H1 (cell line): ENCODE measurements around the gene SGMS2. TPM values are rescaled to one million over a fixed set of nuclear protein-coding genes. Genes with fewer than 3 reads are reported as not detected.

Source experiments
- CTCF ChIA-PET: fragments of 300-600 bp; sonication (Branson Sonifier 250); formaldehyde crosslinking; loops from one replicate; lab custom pipeline; 2021; ENCODE audit not compliant: partially characterized antibody; lab: Charles Lee
- POLR2A ChIA-PET: fragments of 300-600 bp; sonication (Branson Sonifier 250); formaldehyde crosslinking; loops from one replicate; lab custom pipeline; 2021; ENCODE audit warnings: inconsistent platforms; ENCODE audit not compliant: partially characterized antibody; lab: Charles Lee
- DNase-seq, 2 experiments: peaks; one replicate each; pipeline versions ENCODE4 v3.0.0 to v3.0.0-alpha.2; 2010 to 2022; ENCODE audit warnings: low spot score in 2 of 2, low read depth in 1 of 2, mixed read lengths in 1 of 2
- FAIRE-seq: peaks from 2 replicates; lab custom pipeline; 2011; peaks lifted over from hg19 to GRCh38; lab: Jason Lieb, UNC
- H2AFZ ChIP-seq: 2 replicates; pipeline ENCODE4 v1.8.1; 2012; ENCODE audit warnings: low read length, inconsistent platforms
- H2AK5ac ChIP-seq: 2 replicates; pipeline ENCODE4 v1.6.1; 2013; ENCODE audit warnings: low read depth, low read length
- H2BK120ac ChIP-seq: replicated peaks from 2 replicates; pipeline ENCODE3; 2013; ENCODE audit warnings: low read depth, low read length, inconsistent platforms
- H2BK12ac ChIP-seq: 2 replicates; pipeline ENCODE4 v1.6.1; 2013; ENCODE audit warnings: low read depth, low read length
- H2BK15ac ChIP-seq: 2 replicates; pipeline ENCODE4 v1.6.1; 2013; ENCODE audit warnings: low read length
- H2BK20ac ChIP-seq: 2 replicates; pipeline ENCODE4 v1.6.1; 2013; ENCODE audit warnings: low read length
- H2BK5ac ChIP-seq: 2 replicates; pipeline ENCODE4 v1.6.1; 2013; ENCODE audit warnings: low read depth, low read length
- H3K14ac ChIP-seq: 2 replicates; pipeline ENCODE4 v1.6.1; 2013; ENCODE audit warnings: inconsistent platforms; ENCODE audit not compliant: insufficient read length
- H3K18ac ChIP-seq: 2 replicates; pipeline ENCODE4 v1.6.1; 2013; ENCODE audit warnings: low read length; ENCODE audit errors: extremely low read depth
- H3K23ac ChIP-seq: 2 replicates; pipeline ENCODE4 v1.6.1; 2013; ENCODE audit warnings: inconsistent platforms; ENCODE audit not compliant: insufficient read length
- H3K23me2 ChIP-seq: 2 replicates; pipeline ENCODE4 v1.6.1; 2013; ENCODE audit warnings: low read depth, low read length
- H3K27ac ChIP-seq: 2 replicates; pipeline ENCODE4 v1.6.1; 2011; ENCODE audit warnings: low read depth, low read length, inconsistent platforms
- H3K27me3 ChIP-seq, 4 experiments: replicated peaks in 1 of 4; 1 replicate in 1 of 4; 2 replicates in 3 of 4; pipeline versions ENCODE4 v1.6.1 to v1.8.1; 2011 to 2013; ENCODE audit warnings: low read length in 3 of 4, mild to moderate bottlenecking in 3 of 4, inconsistent platforms in 2 of 4, mixed read lengths in 2 of 4, moderate library complexity in 1 of 4; ENCODE audit not compliant: control insufficient read depth in 3 of 4, insufficient read depth in 3 of 4; ENCODE audit errors: extremely low read depth in 1 of 4
- H3K36me3 ChIP-seq, 4 experiments: 2 replicates each; pipeline versions ENCODE4 v1.6.1 to v1.8.1; 2011 to 2013; ENCODE audit warnings: mild to moderate bottlenecking in 4 of 4, low read length in 3 of 4, moderate library complexity in 2 of 4, control low read depth in 1 of 4, inconsistent platforms in 1 of 4; ENCODE audit not compliant: insufficient read depth in 4 of 4, control insufficient read depth in 2 of 4
- H3K4ac ChIP-seq: replicated peaks from 2 replicates; pipeline ENCODE3; 2013; ENCODE audit warnings: low read length, low read depth, mixed read lengths, inconsistent platforms; ENCODE audit not compliant: insufficient read length
- H3K4me1 ChIP-seq, 4 experiments: replicated peaks in 1 of 4; 1 replicate in 1 of 4; 2 replicates in 3 of 4; pipeline versions ENCODE4 v1.6.1 to v1.8.1; 2011 to 2013; ENCODE audit warnings: low read length in 3 of 4, inconsistent platforms in 2 of 4, mixed read lengths in 1 of 4; ENCODE audit not compliant: insufficient read depth in 4 of 4, control insufficient read depth in 3 of 4
- H3K4me2 ChIP-seq, 2 experiments: 2 replicates each; pipeline versions ENCODE4 v1.6.1 to v1.8.1; 2011 to 2013; ENCODE audit warnings: low read depth in 2 of 2, low read length in 2 of 2, control low read depth in 1 of 2, inconsistent platforms in 1 of 2, mild to moderate bottlenecking in 1 of 2; ENCODE audit not compliant: insufficient read depth in 1 of 2
- H3K4me3 ChIP-seq, 4 experiments: fragments of 200-600, 300-600 bp in 1 of 4; sonication (generic), shearing (Covaris generic), sonication (Bioruptor Twin) in 1 of 4; 2 replicates each; pipeline versions ENCODE4 v1.5.1 to v1.8.1; 2011 to 2016; ENCODE audit warnings: low read length in 4 of 4, low read depth in 3 of 4, control low read depth in 2 of 4, inconsistent platforms in 2 of 4, mild to moderate bottlenecking in 2 of 4, mixed read lengths in 1 of 4, moderate library complexity in 1 of 4; ENCODE audit not compliant: insufficient read depth in 2 of 4; ENCODE audit errors: extremely low read depth in 1 of 4
- H3K56ac ChIP-seq: replicated peaks from 2 replicates; pipeline ENCODE3; 2013; ENCODE audit warnings: low read depth, mild to moderate bottlenecking, mixed read lengths, low read length, inconsistent platforms; ENCODE audit not compliant: insufficient read length
- H3K79me1 ChIP-seq: 2 replicates; pipeline ENCODE4 v1.6.1; 2013; ENCODE audit warnings: low read depth, low read length, control low read depth
- H3K79me2 ChIP-seq, 2 experiments: 2 replicates each; pipeline versions ENCODE4 v1.6.1 to v1.8.1; 2012 to 2013; ENCODE audit warnings: low read length in 2 of 2, mild to moderate bottlenecking in 2 of 2, inconsistent platforms in 1 of 2; ENCODE audit not compliant: insufficient read depth in 2 of 2, control insufficient read depth in 1 of 2
- H3K9ac ChIP-seq, 4 experiments: replicated peaks in 1 of 4; 1 replicate in 1 of 4; 2 replicates in 3 of 4; pipeline versions ENCODE4 v1.6.1 to v1.8.1; 2011 to 2013; ENCODE audit warnings: low read depth in 3 of 4, low read length in 3 of 4, control low read depth in 2 of 4, mild to moderate bottlenecking in 2 of 4, moderate library complexity in 2 of 4, inconsistent platforms in 1 of 4; ENCODE audit errors: extremely low read depth in 1 of 4
- H3K9me3 ChIP-seq, 2 experiments: 2 replicates each; pipeline versions ENCODE4 v1.6.1 to v1.8.1; 2012 to 2013; ENCODE audit warnings: mild to moderate bottlenecking in 2 of 2, moderate library complexity in 2 of 2, control low read depth in 1 of 2, inconsistent platforms in 1 of 2, low read depth in 1 of 2, low read length in 1 of 2, mixed read lengths in 1 of 2; ENCODE audit not compliant: insufficient read depth in 2 of 2
- H4K20me1 ChIP-seq, 2 experiments: replicated peaks in 1 of 2; 2 replicates each; pipeline versions ENCODE3 to v1.8.1; 2011 to 2013; ENCODE audit warnings: inconsistent platforms in 2 of 2, low read length in 2 of 2, mild to moderate bottlenecking in 1 of 2; ENCODE audit not compliant: insufficient read depth in 2 of 2, control insufficient read depth in 1 of 2
- H4K5ac ChIP-seq: 2 replicates; pipeline ENCODE4 v1.6.1; 2013; ENCODE audit warnings: low read length, low read depth, mixed read lengths, inconsistent platforms; ENCODE audit not compliant: insufficient read length
- H4K8ac ChIP-seq: 2 replicates; pipeline ENCODE4 v1.8.0; 2013; ENCODE audit warnings: mild to moderate bottlenecking, moderate library complexity, low read length, inconsistent platforms; ENCODE audit not compliant: insufficient read depth; ENCODE audit errors: extremely low read depth
- H4K91ac ChIP-seq: replicated peaks from 2 replicates; pipeline ENCODE3; 2013; ENCODE audit warnings: low read length, mixed read lengths, inconsistent platforms; ENCODE audit not compliant: insufficient read length
- CHD1 ChIP-seq: IDR thresholded peaks from 2 replicates; pipeline ENCODE4 v1.6.1; 2012; ENCODE audit warnings: low read depth, low read length, improper control_type of control experiment
- HDAC6 ChIP-seq: IDR thresholded peaks from one replicate; pipeline ENCODE4 v1.7.1; 2012; ENCODE audit warnings: low read depth, mild to moderate bottlenecking, inconsistent platforms, low read length, moderate library complexity
- KDM5A ChIP-seq: fragments of 200-600 bp; IDR thresholded peaks from 2 replicates; pipeline ENCODE4 v1.7.1; 2012; ENCODE audit warnings: mild to moderate bottlenecking, low read length, inconsistent platforms, mixed read lengths
- SIRT6 ChIP-seq: IDR thresholded peaks from one replicate; pipeline ENCODE4 v1.7.1; 2012; ENCODE audit warnings: low read length, inconsistent platforms
- WGBS, 2 experiments: shearing (Covaris generic) in 1 of 2; methylation state at CpG; one replicate each; pipeline versions ENCODE4 v1.1.6 to v1.1.7; 2013 to 2015; ENCODE audit warnings: low lambda C conversion rate in 2 of 2, mixed read lengths in 2 of 2, inconsistent platforms in 1 of 2, low coverage in 1 of 2, missing lambda C conversion rate in 1 of 2; ENCODE audit not compliant: insufficient replicate concordance in 2 of 2, insufficient coverage in 1 of 2, insufficient read length in 1 of 2; ENCODE audit errors: extremely low coverage in 1 of 2, missing lambda C conversion rate in 1 of 2; 5-methylcytosine and 5-hydroxymethylcytosine counted together
- polyA plus RNA-seq, 7 experiments: library from polyadenylated mRNA; depleted of rRNA in 3 of 7; stranded (reverse) in 5 of 7; unstranded in 2 of 7; fragments of >200 nt in 5 of 7; fragments of 200-250 nt in 2 of 7; gene quantifications; 1 replicate in 5 of 7; 2 replicates in 1 of 7; 4 replicates in 1 of 7; pipeline versions ENCODE4 v1.2.1 to v1.2.3, GENCODE V29; 2011 to 2013; ENCODE audit warnings: missing spikeins in 2 of 7, mixed read lengths in 2 of 7
- total RNA-seq: library from RNA; stranded (reverse); fragmentation: NEBNext Ultra II Directional; extraction: Animal tissue kit (Norgen Biotek cat#: 25700); gene quantifications from 2 replicates; pipeline ENCODE4 v1.2.1, GENCODE V29; 2021

Gene SGMS2
- total and polyA plus RNA-seq, 2 of the 8 experiments (the other 6 are each of a cell fraction or from before 2014, with no cell fraction given), result 0.04 to 1.3 TPM

DNA sequence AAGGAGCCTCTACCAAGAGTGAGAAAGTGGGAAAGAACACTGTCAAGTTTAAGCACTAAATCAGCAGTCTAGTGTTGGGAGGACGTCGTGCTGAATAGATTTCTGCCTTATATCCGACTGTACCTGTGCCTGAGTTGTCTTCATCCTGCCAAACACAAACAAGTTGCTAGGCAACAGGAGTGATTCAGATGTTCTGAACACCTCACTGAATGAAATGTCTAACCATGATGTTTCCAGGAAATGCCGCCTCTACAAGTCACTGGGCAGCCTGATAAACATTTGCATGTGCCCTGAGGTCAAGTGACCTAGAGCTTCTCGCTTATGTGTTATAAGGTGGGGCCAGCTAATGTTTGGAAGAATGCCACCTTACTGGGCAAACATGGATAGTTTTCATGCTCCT lies 37.9 kb downstream of the SGMS2 start:
- CTCF ChIA-PET, result interaction anchor here (1.7 kb wide), 1 partner anchor 37 kb away, joined by 4 read pairs; no protein-coding TSS in a partner anchor

More for the DNA sequence above, 37.9 kb downstream of the SGMS2 start:
- Histone ChIP-seq H3K27me3 (peaks cover 0 to 1% (median 0%) of the 10 kb centered on the region in 4 experiments; a peak in 1 of 7 replicates), H3K36me3 (no peaks in the 10 kb centered on the region; a peak in 1 of 8 replicates), H3K9ac (no peak overlapping the region), H4K91ac (no peak overlapping the region), H2BK12ac (no peak overlapping the region), H3K4ac (no peak overlapping the region), H2BK20ac (no peak overlapping the region), H4K20me1 (no peaks in the 10 kb centered on the region), H4K8ac (no peak overlapping the region), H4K5ac (no peak overlapping the region), H3K4me1 (peaks cover 0 to 9% (median 2%) of the 10 kb centered on the region in 4 experiments; a peak in 3 of 7 replicates), H3K79me1 (no peaks in the 10 kb centered on the region), H3K14ac (no peak overlapping the region), H3K9me3 (no peaks in the 10 kb centered on the region), H3K18ac (no peak overlapping the region), H3K79me2 (no peaks in the 10 kb centered on the region), H3K56ac (no peak overlapping the region), H3K27ac (no peak overlapping the region), H3K23ac (no peak overlapping the region), H2BK5ac (no peak overlapping the region), H2AFZ (no peak overlapping the region), H2BK15ac (no peak overlapping the region), H2AK5ac (no peak overlapping the region), H3K4me2 (no peak overlapping the region), H3K23me2 (no peaks in the 10 kb centered on the region), H2BK120ac (no peak overlapping the region), H3K4me3 (no peak overlapping the region)
- POLR2A ChIA-PET, result no interaction called here
- 79% methylated on average over 5 of the region's 5 CpGs; no CpG with 5 or more reads in 1 of the 2 experiments for WGBS, 2 experiments
- FAIRE-seq, result no peak
- TF ChIP-seq HDAC6, result no peak
- TF ChIP-seq SIRT6, result no peak
- TF ChIP-seq KDM5A, result no peak
- no peak for TF ChIP-seq CHD1
- DNase-seq, result no peak
